GM12872 (cell line): ENCODE measurements around the gene PIK3R2.

Source experiments
- CTCF ChIP-seq: IDR thresholded peaks from 3 replicates; pipeline ENCODE4 v1.5.1; 2011; ENCODE audit warnings: low read depth, mild to moderate bottlenecking, low read length, moderate library complexity; ENCODE audit not compliant: insufficient read depth

PIK3R2 gene

GRCh38 chr19:18128044-18128443 lies 24.9 kb upstream of the PIK3R2 start:
- TF ChIP-seq CTCF = no peak

- TF ChIP-seq CTCF = no peak
These were observed 24.2 kb upstream of the PIK3R2 start for GRCh38 chr19:18128805-18129204.

- no peak for TF ChIP-seq CTCF
These were observed 22.3 kb upstream of the PIK3R2 start for GRCh38 chr19:18130523-18131242.

- TF ChIP-seq CTCF = no peak
These were observed 20.9 kb upstream of the PIK3R2 start for GRCh38 chr19:18131841-18132596.

- no peak for TF ChIP-seq CTCF
These were observed 17.0 kb upstream of the PIK3R2 start for GRCh38 chr19:18135712-18136584.

- TF ChIP-seq CTCF = no peak
These were observed 15.7 kb upstream of the PIK3R2 start for GRCh38 chr19:18137242-18137641.
